HG02610 (cell line): ENCODE data around the gene ZNF534.
"Not testable (repeated sequence)": the region's sequence is repeated elsewhere in the genome, so short reads cannot be mapped to it uniquely, and the experiment has no call there.

Experiments
- ATAC-seq: cut with Tn5 transposase; IDR thresholded peaks from one replicate; pipeline ENCODE4 v1.9.1; 2021; ENCODE audit warnings: mild to moderate bottlenecking, moderate library complexity; ENCODE audit not compliant: unreplicated experiment

ZNF534 gene

GRCh38 chr19:52494518-52494917 is 65.6 kb downstream of the ZNF534 start:
- no peak for ATAC-seq

GRCh38 chr19:52498571-52498970 is 69.6 kb downstream of the ZNF534 start:
- no peak for ATAC-seq

- ATAC-seq, result not testable (repeated sequence)
Measured at GRCh38 chr19:52500474-52500873, 71.5 kb downstream of the ZNF534 start.

GRCh38 chr19:52500991-52501390 is 72.0 kb downstream of the ZNF534 start:
- ATAC-seq, result not testable (repeated sequence)
